B cell (primary cell): ENCODE data around the gene S100A9. TPM values are rescaled to one million over a fixed set of nuclear protein-coding genes. Genes with fewer than 3 reads are reported as not detected.

Experiments used
- ATAC-seq: fragments of 200-7000 bp; cut with Tn5 transposase; one replicate; pipeline ENCODE4 v1.10.0; 2021; ENCODE audit warnings: low read depth, mild to moderate bottlenecking, moderate number of reproducible peaks, moderate library complexity
- CTCF ChIA-PET: fragments of 350-600 bp; sonication (Branson Sonifier 250); formaldehyde crosslinking; loops from one replicate; lab custom pipeline; 2021; ENCODE audit warnings: antibody characterized with exemption, inconsistent platforms; lab: Charles Lee
- POLR2A ChIA-PET: fragments of 350-600 bp; sonication (Branson Sonifier 250); formaldehyde crosslinking; loops from one replicate; lab custom pipeline; 2021; ENCODE audit warnings: antibody characterized with exemption; lab: Charles Lee
- DNase-seq: peaks from one replicate; pipeline ENCODE4 v3.0.0; 2013
- H2AFZ ChIP-seq: 2 replicates; pipeline ENCODE4 v1.6.1; 2012; ENCODE audit warnings: mild to moderate bottlenecking, low read depth, low read length; ENCODE audit not compliant: insufficient read depth, poor library complexity, severe bottlenecking
- H3K27ac ChIP-seq, 2 donors: 1 replicate in 1 of 2; 2 replicates in 1 of 2; pipeline ENCODE4 v1.5.1; 2012 to 2013; ENCODE audit warnings: low read length in 2 of 2, mild to moderate bottlenecking in 2 of 2, moderate library complexity in 1 of 2
- H3K27me3 ChIP-seq, 4 experiments: fragments of 200-600 bp in 1 of 4; sonication (generic) in 1 of 4; replicated peaks in 1 of 4; 1 replicate in 2 of 4; 2 replicates in 2 of 4; pipeline versions ENCODE4 v1.6.1 to v1.7.0; 2013 to 2016; ENCODE audit warnings: low read length in 3 of 4, mild to moderate bottlenecking in 2 of 4, mixed read lengths in 1 of 4, moderate library complexity in 1 of 4; ENCODE audit not compliant: insufficient read depth in 4 of 4, control insufficient read depth in 3 of 4; ENCODE audit errors: control extremely low read depth in 1 of 4
- H3K36me3 ChIP-seq, 2 experiments: replicated peaks in 1 of 2; 1 replicate in 1 of 2; 2 replicates in 1 of 2; pipeline versions ENCODE4 v1.6.1 to v1.7.1; 2013; ENCODE audit warnings: low read length in 1 of 2; ENCODE audit not compliant: insufficient read depth in 2 of 2, control insufficient read depth in 1 of 2; ENCODE audit errors: control extremely low read depth in 1 of 2, extremely low read depth in 1 of 2
- H3K4me1 ChIP-seq, 2 donors: fragments of 200-600 bp in 1 of 2; sonication (generic) in 1 of 2; 1 replicate in 1 of 2; 2 replicates in 1 of 2; pipeline versions ENCODE4 v1.5.1 to v1.6.1; 2013 to 2017; ENCODE audit warnings: low read length in 2 of 2; ENCODE audit not compliant: control insufficient read depth in 2 of 2, insufficient read depth in 2 of 2
- H3K4me2 ChIP-seq: replicated peaks from 2 replicates; pipeline ENCODE3; 2012; ENCODE audit warnings: mild to moderate bottlenecking, low read depth, low read length; ENCODE audit not compliant: poor library complexity, severe bottlenecking
- H3K4me3 ChIP-seq, 5 experiments: fragments of 200-600 bp in 1 of 5; sonication (generic) in 1 of 5; 1 replicate in 3 of 5; 2 replicates in 2 of 5; pipeline versions ENCODE4 v1.5.1 to v1.7.0; 2011 to 2016; ENCODE audit warnings: low read length in 4 of 5, mild to moderate bottlenecking in 4 of 5, low read depth in 2 of 5, control low read depth in 1 of 5, moderate library complexity in 1 of 5; ENCODE audit not compliant: insufficient read depth in 1 of 5; ENCODE audit errors: control extremely low read depth in 1 of 5, extremely low read depth in 1 of 5
- H3K79me2 ChIP-seq: fragments of 200-600 bp; sonication (generic); one replicate; pipeline ENCODE4 v1.6.0; 2016; ENCODE audit warnings: low read length; ENCODE audit not compliant: control insufficient read depth, insufficient read depth
- H3K9ac ChIP-seq: fragments of 200-600 bp; sonication (generic); 2 replicates; pipeline ENCODE4 v1.6.1; 2017; ENCODE audit warnings: mild to moderate bottlenecking, low read length, moderate library complexity
- H3K9me3 ChIP-seq, 3 donors: one replicate each; pipeline versions ENCODE4 v1.6.1 to v1.7.1; 2013; ENCODE audit warnings: low read length in 2 of 3; ENCODE audit not compliant: control insufficient read depth in 2 of 3, insufficient read depth in 1 of 3; ENCODE audit errors: control extremely low read depth in 1 of 3
- H4K20me1 ChIP-seq: 2 replicates; pipeline ENCODE4 v1.6.0; 2012; ENCODE audit warnings: mild to moderate bottlenecking, low read length; ENCODE audit not compliant: insufficient read depth, control insufficient read depth, poor library complexity, severe bottlenecking
- H3K27ac Mint-ChIP-seq: one replicate; pipeline ENCODE4 v1.8.0; 2021; ENCODE audit warnings: mixed read lengths
- H3K27me3 Mint-ChIP-seq: one replicate; pipeline ENCODE4 v1.8.0; 2021; ENCODE audit warnings: mixed read lengths
- H3K4me1 Mint-ChIP-seq: one replicate; pipeline ENCODE4 v1.8.0; 2021; ENCODE audit warnings: mixed read lengths
- H3K4me3 Mint-ChIP-seq: one replicate; pipeline ENCODE4 v1.8.0; 2021; ENCODE audit warnings: mixed read lengths
- H3K9me3 Mint-ChIP-seq: one replicate; pipeline ENCODE4 v1.8.0; 2022; ENCODE audit warnings: mixed read lengths; ENCODE audit not compliant: insufficient read depth
- EZH2 ChIP-seq: IDR thresholded peaks from 2 replicates; pipeline ENCODE4 v1.6.1; 2012; ENCODE audit warnings: borderline replicate concordance, low read depth, mild to moderate bottlenecking, moderate library complexity, low read length; ENCODE audit not compliant: insufficient read depth, poor library complexity, severe bottlenecking
- WGBS: methylation state at CpG from one replicate; pipeline ENCODE4 v1.1.5; 2013; ENCODE audit warnings: missing lambda C conversion rate; ENCODE audit not compliant: insufficient coverage; 5-methylcytosine and 5-hydroxymethylcytosine counted together
- intact Hi-C: fragments of 100-400 bp; cut with micrococcal nuclease; formaldehyde crosslinking; loops from one replicate; pipeline ENCODE4 v1.10.0; 2022
- polyA plus RNA-seq: library from polyadenylated mRNA; depleted of rRNA; stranded (reverse); fragments of >200 nt; gene quantifications from 2 replicates; pipeline ENCODE4 v1.2.3, GENCODE V29; 2012
- total RNA-seq, 2 donors: library from RNA; stranded (reverse); fragments of 120-200 nt in 1 of 2; gene quantifications; 1 replicate in 1 of 2; 2 replicates in 1 of 2; pipeline versions ENCODE4 v1.2.3 to v1.2.4, GENCODE V29; 2013 to 2022
- TF ChIP-seq, protein P1 (sequence below): fragments of 200-600 bp; IDR thresholded peaks from one replicate; pipeline ENCODE4 v1.8.0; 2022; ENCODE audit warnings: antibody characterized with exemption, mild to moderate bottlenecking

The S100A9 gene
- total and polyA plus RNA-seq, 2 donors (not counting 1 experiment from before 2014, with no cell fraction given), result 4.2 to 66.6 TPM

GRCh38 chr1:153342178-153342577 is 15.5 kb upstream of the S100A9 start:
- Histone ChIP-seq H2AFZ (no peak overlapping the region), H3K9ac (no peak overlapping the region), H3K27me3 (peaks cover 0 to 59% (median 20%) of the 10 kb centered on the region in 4 experiments), H3K9me3 (no peaks in the 10 kb centered on the region), H4K20me1 (no peaks in the 10 kb centered on the region), H3K4me1 (peaks cover 14 to 21% of the 10 kb centered on the region in 2 donors), H3K4me2 (no peak overlapping the region), H3K4me3 (no peak overlapping the region), H3K36me3 (no peaks in the 10 kb centered on the region), H3K79me2 (no peaks in the 10 kb centered on the region), H3K27ac (no peak overlapping the region)
- Mint-ChIP-seq H3K4me1 (peaks cover 23% of the 10 kb centered on the region), H3K27me3 (peaks cover 60% of the 10 kb centered on the region), H3K27ac (no peak overlapping the region), H3K9me3 (no peaks in the 10 kb centered on the region), H3K4me3 (no peak overlapping the region)
- intact Hi-C loops, result no loop called here
- TF ChIP-seq, protein P1, sequence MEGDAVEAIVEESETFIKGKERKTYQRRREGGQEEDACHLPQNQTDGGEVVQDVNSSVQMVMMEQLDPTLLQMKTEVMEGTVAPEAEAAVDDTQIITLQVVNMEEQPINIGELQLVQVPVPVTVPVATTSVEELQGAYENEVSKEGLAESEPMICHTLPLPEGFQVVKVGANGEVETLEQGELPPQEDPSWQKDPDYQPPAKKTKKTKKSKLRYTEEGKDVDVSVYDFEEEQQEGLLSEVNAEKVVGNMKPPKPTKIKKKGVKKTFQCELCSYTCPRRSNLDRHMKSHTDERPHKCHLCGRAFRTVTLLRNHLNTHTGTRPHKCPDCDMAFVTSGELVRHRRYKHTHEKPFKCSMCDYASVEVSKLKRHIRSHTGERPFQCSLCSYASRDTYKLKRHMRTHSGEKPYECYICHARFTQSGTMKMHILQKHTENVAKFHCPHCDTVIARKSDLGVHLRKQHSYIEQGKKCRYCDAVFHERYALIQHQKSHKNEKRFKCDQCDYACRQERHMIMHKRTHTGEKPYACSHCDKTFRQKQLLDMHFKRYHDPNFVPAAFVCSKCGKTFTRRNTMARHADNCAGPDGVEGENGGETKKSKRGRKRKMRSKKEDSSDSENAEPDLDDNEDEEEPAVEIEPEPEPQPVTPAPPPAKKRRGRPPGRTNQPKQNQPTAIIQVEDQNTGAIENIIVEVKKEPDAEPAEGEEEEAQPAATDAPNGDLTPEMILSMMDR, result no peak
- no peak for TF ChIP-seq EZH2
- WGBS, result 100% methylated on average over 1 of the region's 3 CpGs
- no peak for ATAC-seq
- CTCF ChIA-PET, result interaction anchor here (1.4 kb wide), 1 partner anchor 9 kb away, joined by 4 read pairs; no protein-coding TSS in a partner anchor
- no peak for DNase-seq
- POLR2A ChIA-PET, result no interaction called here

- Mint-ChIP-seq H3K4me1 (peaks cover 23% of the 10 kb centered on the region), H3K27me3 (peaks cover 60% of the 10 kb centered on the region), H3K9me3 (no peaks in the 10 kb centered on the region), H3K27ac (no peak overlapping the region), H3K4me3 (no peak overlapping the region)
- Histone ChIP-seq H3K79me2 (no peaks in the 10 kb centered on the region), H3K9me3 (no peaks in the 10 kb centered on the region), H3K36me3 (no peaks in the 10 kb centered on the region), H3K4me3 (no peak overlapping the region), H2AFZ (no peak overlapping the region), H3K4me2 (no peak overlapping the region), H3K27me3 (peaks cover 0 to 63% (median 22%) of the 10 kb centered on the region in 4 experiments), H3K27ac (no peak overlapping the region), H3K4me1 (peaks cover 14 to 21% of the 10 kb centered on the region in 2 donors), H4K20me1 (no peaks in the 10 kb centered on the region), H3K9ac (no peak overlapping the region)
- intact Hi-C loops, result no loop called here
- no peak for ATAC-seq
- 37% methylated on average over 5 of the region's 5 CpGs for WGBS
- no peak for DNase-seq
- ChIA-PET POLR2A (no interaction called here), CTCF (interaction anchor here (1.4 to 1.5 kb wide), 2 partner anchors 8 to 10 kb away, joined by 4 to 5 read pairs; no protein-coding TSS in a partner anchor)
- TF ChIP-seq EZH2, result no peak
- TF ChIP-seq, protein P1, result no peak
Observed at GRCh38 chr1:153343040-153343681, 14.5 kb upstream of the S100A9 start.
